Skeletal muscle cell (primary cell): ENCODE measurements around the gene CAND2.

ENCODE experiments used
- DNase-seq: peaks from one replicate; pipeline ENCODE4 v3.0.0-alpha.2; 2010; ENCODE audit warnings: low read depth
- H3K4me3 ChIP-seq: 2 replicates; pipeline ENCODE4 v1.5.1; 2011; ENCODE audit warnings: low read depth, mild to moderate bottlenecking, control low read depth, low read length, moderate library complexity

The CAND2 gene

GRCh38 chr3:12796171-12797123 is at the start of gene CAND2:
Gene CAND2 (plus strand): TSS chr3:12796680. CDS start chr3:12796721, 41 bp downstream.
- DNase-seq = no peak
- peak within 1 kb of the TSS; percentile 58 for H3K4me3 ChIP-seq

GRCh38 chr3:12748477-12748876 is 48.0 kb upstream of the CAND2 start:
- no peak overlapping the region for H3K4me3 ChIP-seq
- DNase-seq = no peak

GRCh38 chr3:12750223-12750622 is 46.3 kb upstream of the CAND2 start:
- DNase-seq = peak; percentile 56

GRCh38 chr3:12750658-12751071 is 45.8 kb upstream of the CAND2 start:
- no peak overlapping the region for H3K4me3 ChIP-seq
- DNase-seq = peak; percentile 56

More at GRCh38 chr3:12750223-12750622, 46.3 kb upstream of the CAND2 start:
- H3K4me3 ChIP-seq = no peak overlapping the region

GRCh38 chr3:12751571-12751970 is 44.9 kb upstream of the CAND2 start:
- DNase-seq = no peak
- H3K4me3 ChIP-seq = no peak overlapping the region

GRCh38 chr3:12752102-12752501 is 44.4 kb upstream of the CAND2 start:
- H3K4me3 ChIP-seq = no peak overlapping the region

GRCh38 chr3:12752809-12753208 is 43.7 kb upstream of the CAND2 start:
- no peak overlapping the region for H3K4me3 ChIP-seq
- no peak for DNase-seq

More at GRCh38 chr3:12752102-12752501, 44.4 kb upstream of the CAND2 start:
- no peak for DNase-seq

GRCh38 chr3:12753275-12754028 is 43.0 kb upstream of the CAND2 start:
- DNase-seq = no peak

GRCh38 chr3:12754313-12754712 is 42.2 kb upstream of the CAND2 start:
- DNase-seq = no peak
- no peak overlapping the region for H3K4me3 ChIP-seq

More at GRCh38 chr3:12753275-12754028, 43.0 kb upstream of the CAND2 start:
- H3K4me3 ChIP-seq = no peak overlapping the region

GRCh38 chr3:12755754-12756153 is 40.7 kb upstream of the CAND2 start:
- H3K4me3 ChIP-seq = no peak overlapping the region
- no peak for DNase-seq

- no peak overlapping the region for H3K4me3 ChIP-seq
- no peak for DNase-seq
Observed at GRCh38 chr3:12756175-12756574, 40.3 kb upstream of the CAND2 start.

- H3K4me3 ChIP-seq = no peak overlapping the region
- no peak for DNase-seq
Observed at GRCh38 chr3:12756635-12757034, 39.8 kb upstream of the CAND2 start.

GRCh38 chr3:12758025-12758781 is 38.3 kb upstream of the CAND2 start:
- no peak overlapping the region for H3K4me3 ChIP-seq
- DNase-seq = no peak

GRCh38 chr3:12759097-12759679 is 37.3 kb upstream of the CAND2 start, which contains the start of gene TMEM40:
Gene TMEM40 (minus strand): TSS chr3:12759259. CDS start chr3:12749832, 9,427 bp downstream.
- no peak within 1 kb of the TSS for H3K4me3 ChIP-seq
- DNase-seq = no peak

GRCh38 chr3:12759693-12760565 is 36.6 kb upstream of the CAND2 start:
- no peak overlapping the region for H3K4me3 ChIP-seq
- no peak for DNase-seq

- DNase-seq = no peak
- H3K4me3 ChIP-seq = no peak overlapping the region
Observed at GRCh38 chr3:12764171-12764776, 32.2 kb upstream of the CAND2 start.

GRCh38 chr3:12766541-12766940 is 29.9 kb upstream of the CAND2 start:
- no peak for DNase-seq

More at GRCh38 chr3:12766541-12766940, 29.9 kb upstream of the CAND2 start:
- no peak overlapping the region for H3K4me3 ChIP-seq
